Large intestine (tissue), 3 donors: Measurements from ENCODE around the gene PGA3. TPM values are rescaled to one million over a fixed set of nuclear protein-coding genes. Genes with fewer than 3 reads are reported as not detected.
"Not testable (repeated sequence)": the region's sequence is repeated elsewhere in the genome, so short reads cannot be mapped to it uniquely, and the experiment has no call there.

ENCODE experiments used
- DNase-seq, 2 donors: peaks; one replicate each; pipeline versions ENCODE4 v3.0.0 to v3.0.0-alpha.2; 2013
- H3K27ac ChIP-seq: one replicate; pipeline ENCODE4 v1.5.1; 2013; ENCODE audit warnings: low read length
- H3K27me3 ChIP-seq: 2 replicates; pipeline ENCODE4 v1.6.1; 2013; ENCODE audit warnings: low read length; ENCODE audit not compliant: control insufficient read depth, insufficient read depth
- H3K36me3 ChIP-seq: 2 replicates; pipeline ENCODE4 v1.6.1; 2013; ENCODE audit warnings: low read length; ENCODE audit not compliant: control insufficient read depth, insufficient read depth
- H3K4me1 ChIP-seq: one replicate; pipeline ENCODE4 v1.6.1; 2013; ENCODE audit warnings: low read length; ENCODE audit not compliant: control insufficient read depth, insufficient read depth
- H3K4me3 ChIP-seq: one replicate; pipeline ENCODE4 v1.5.1; 2013; ENCODE audit warnings: low read length
- H3K9me3 ChIP-seq: one replicate; pipeline ENCODE4 v1.6.1; 2013; ENCODE audit warnings: mild to moderate bottlenecking, low read depth, low read length, moderate library complexity; ENCODE audit not compliant: control insufficient read depth
- WGBS: methylation state at CpG from one replicate; pipeline ENCODE4 v1.1.5; 2013; ENCODE audit warnings: low lambda C conversion rate; ENCODE audit not compliant: insufficient coverage; 5-methylcytosine and 5-hydroxymethylcytosine counted together
- polyA plus RNA-seq: library from polyadenylated mRNA; unstranded; fragments of 120-200 nt; gene quantifications from one replicate; pipeline ENCODE4 v1.2.1, GENCODE V29; 2013

PGA3 gene
- polyA plus RNA-seq, 1 donor, result 0.63 TPM

- not testable (repeated sequence) for H3K9me3 ChIP-seq, H3K4me1 ChIP-seq, H3K27me3 ChIP-seq, H3K27ac ChIP-seq, H3K4me3 ChIP-seq, DNase-seq, H3K36me3 ChIP-seq
- WGBS, result no CpG with 5 or more reads among the region's 10 CpGs
These were observed 23.3 kb downstream of the PGA3 start for GRCh38 chr11:61226457-61227137.

DNA sequence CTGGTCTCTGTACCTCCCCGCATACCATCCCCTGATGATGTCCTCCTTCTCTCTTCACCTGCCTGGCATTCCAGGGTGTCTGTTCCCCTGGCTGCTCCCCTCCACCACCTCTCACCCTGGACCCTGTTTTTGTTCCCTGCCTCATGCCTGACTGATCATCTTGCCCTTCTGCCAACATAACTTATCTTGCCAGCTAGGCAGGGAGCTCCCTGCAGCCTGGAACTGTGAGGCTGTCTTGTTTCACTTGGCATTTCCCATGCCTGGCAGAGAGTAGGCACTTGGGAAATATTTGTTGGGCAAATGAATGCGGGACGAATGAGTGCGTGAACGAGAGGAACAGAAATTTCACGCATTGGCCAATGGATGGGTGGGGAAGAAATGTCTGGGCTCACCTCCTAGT is 26.1 kb downstream of the PGA3 start:
- H3K36me3 ChIP-seq, H3K27me3 ChIP-seq, H3K9me3 ChIP-seq, H3K4me3 ChIP-seq, H3K27ac ChIP-seq, H3K4me1 ChIP-seq, DNase-seq: not testable (repeated sequence)
- WGBS, result no CpG with 5 or more reads among the region's 6 CpGs

- WGBS, result no CpG with 5 or more reads among the region's 15 CpGs
- not testable (repeated sequence) for H3K36me3 ChIP-seq, H3K4me1 ChIP-seq, H3K4me3 ChIP-seq, H3K9me3 ChIP-seq, DNase-seq, H3K27ac ChIP-seq, H3K27me3 ChIP-seq
These were observed 27.7 kb downstream of the PGA3 start for GRCh38 chr11:61231033-61231432.

DNA sequence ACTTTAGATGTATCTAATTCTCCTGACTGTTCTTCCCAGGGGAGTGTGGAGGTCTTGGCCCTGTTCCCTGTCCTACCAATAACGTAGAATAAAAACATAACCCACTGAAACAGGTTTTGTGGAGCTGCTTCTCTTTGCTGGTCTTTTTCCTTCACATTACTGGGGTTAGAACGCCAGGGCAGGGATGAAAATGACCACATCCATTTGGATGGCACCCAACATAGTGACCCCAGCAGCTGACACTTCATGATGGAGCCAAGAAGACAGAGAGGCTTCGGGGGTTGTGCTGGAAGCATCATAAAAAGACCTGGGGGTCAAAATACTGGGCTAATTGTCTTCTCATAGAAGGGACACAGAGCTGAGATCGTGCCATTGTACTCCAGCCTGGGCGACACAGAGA is 28.3 kb downstream of the PGA3 start:
- H3K4me1 ChIP-seq, DNase-seq, H3K36me3 ChIP-seq, H3K27ac ChIP-seq, H3K27me3 ChIP-seq, H3K9me3 ChIP-seq, H3K4me3 ChIP-seq: not testable (repeated sequence)
- WGBS, result no CpG with 5 or more reads among the region's 5 CpGs

GRCh38 chr11:61232548-61233145 is 29.3 kb downstream of the PGA3 start:
- not testable (repeated sequence) for H3K9me3 ChIP-seq, DNase-seq, H3K27ac ChIP-seq, H3K4me1 ChIP-seq, H3K4me3 ChIP-seq, H3K36me3 ChIP-seq, H3K27me3 ChIP-seq
- no CpG with 5 or more reads among the region's 3 CpGs for WGBS

- no CpG with 5 or more reads among the region's 4 CpGs for WGBS
- not testable (repeated sequence) for H3K27me3 ChIP-seq, H3K4me1 ChIP-seq, H3K4me3 ChIP-seq, DNase-seq, H3K27ac ChIP-seq, H3K36me3 ChIP-seq, H3K9me3 ChIP-seq
These were observed 33.8 kb downstream of the PGA3 start for GRCh38 chr11:61237130-61237529.

DNA sequence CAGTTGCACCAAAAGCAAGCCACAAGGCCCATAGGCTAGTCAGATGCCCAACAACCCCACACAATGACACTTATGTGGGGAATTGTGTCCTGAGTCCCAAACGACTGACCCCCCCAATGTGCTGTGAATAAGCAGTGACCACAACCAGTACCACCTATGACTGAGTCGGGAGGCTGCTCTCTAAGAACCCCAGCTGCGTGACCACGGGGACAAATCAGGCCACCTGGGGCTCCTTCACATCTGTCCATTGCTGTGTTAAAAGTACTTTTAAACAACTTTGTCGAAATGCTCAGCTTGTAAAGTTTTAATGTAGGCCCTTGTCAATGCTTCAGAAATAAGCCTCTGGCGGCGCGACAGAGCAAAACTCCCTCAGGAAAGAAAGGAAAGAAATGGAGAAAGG is 37.0 kb downstream of the PGA3 start:
- H3K9me3 ChIP-seq, H3K4me3 ChIP-seq, H3K27ac ChIP-seq, H3K27me3 ChIP-seq, H3K36me3 ChIP-seq, H3K4me1 ChIP-seq: not testable (repeated sequence)
- 60% methylated on average over 1 of the region's 8 CpGs for WGBS
- peak in 1 of 2 donors; percentile 18 for DNase-seq

DNA sequence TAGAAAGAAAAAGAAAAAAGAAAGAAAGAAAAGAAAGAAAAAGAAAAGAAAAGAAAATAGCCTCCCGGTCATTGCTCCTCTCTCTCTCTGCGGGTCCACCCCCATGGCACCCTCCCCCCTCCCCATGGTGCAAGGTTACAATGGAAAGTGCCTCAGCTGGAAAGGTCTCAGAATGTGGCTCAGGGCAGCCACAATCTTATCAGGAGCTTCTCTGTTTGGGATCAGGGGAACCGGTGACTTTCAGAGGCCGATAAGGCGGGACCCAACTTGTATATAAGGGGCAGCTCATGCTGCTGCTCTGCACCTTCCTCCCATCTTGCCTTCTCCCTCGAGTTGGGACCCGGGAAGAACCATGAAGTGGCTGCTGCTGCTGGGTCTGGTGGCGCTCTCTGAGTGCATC is 37.6 kb downstream of the PGA3 start, which contains the start of gene PGA5:
Gene PGA5, plus strand, starts transcription at position 301 of the 400 bp plus-strand sequence. Its CDS starts 52 bp downstream, at position 353.
- H3K27me3 ChIP-seq, H3K4me3 ChIP-seq: not testable (repeated sequence)

DNA sequence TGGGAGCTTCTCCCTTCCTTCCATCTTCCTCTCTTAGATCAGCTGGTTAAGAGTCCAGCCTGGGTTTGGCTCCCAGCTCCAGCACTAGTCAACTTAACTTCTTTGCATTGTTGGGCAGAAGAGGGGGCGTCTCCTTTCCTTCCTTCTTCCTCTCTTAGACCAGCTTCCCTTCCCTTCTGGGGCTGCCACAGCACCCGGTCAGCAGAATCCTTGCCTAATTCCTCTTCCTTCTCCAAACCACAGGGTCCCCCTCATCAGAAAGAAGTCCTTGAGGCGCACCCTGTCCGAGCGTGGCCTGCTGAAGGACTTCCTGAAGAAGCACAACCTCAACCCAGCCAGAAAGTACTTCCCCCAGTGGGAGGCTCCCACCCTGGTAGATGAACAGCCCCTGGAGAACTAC is 38.2 kb downstream of the PGA3 start:
- not testable (repeated sequence) for H3K4me1 ChIP-seq, DNase-seq, H3K27me3 ChIP-seq, H3K9me3 ChIP-seq, H3K36me3 ChIP-seq, H3K4me3 ChIP-seq, H3K27ac ChIP-seq
- no CpG with 5 or more reads among the region's 5 CpGs for WGBS

More for the DNA sequence above, 37.6 kb downstream of the PGA3 start, which contains the start of gene PGA5:
- H3K4me1 ChIP-seq, H3K36me3 ChIP-seq, H3K27ac ChIP-seq, H3K9me3 ChIP-seq, DNase-seq: not testable (repeated sequence)
- no CpG with 5 or more reads among the region's 8 CpGs for WGBS

DNA sequence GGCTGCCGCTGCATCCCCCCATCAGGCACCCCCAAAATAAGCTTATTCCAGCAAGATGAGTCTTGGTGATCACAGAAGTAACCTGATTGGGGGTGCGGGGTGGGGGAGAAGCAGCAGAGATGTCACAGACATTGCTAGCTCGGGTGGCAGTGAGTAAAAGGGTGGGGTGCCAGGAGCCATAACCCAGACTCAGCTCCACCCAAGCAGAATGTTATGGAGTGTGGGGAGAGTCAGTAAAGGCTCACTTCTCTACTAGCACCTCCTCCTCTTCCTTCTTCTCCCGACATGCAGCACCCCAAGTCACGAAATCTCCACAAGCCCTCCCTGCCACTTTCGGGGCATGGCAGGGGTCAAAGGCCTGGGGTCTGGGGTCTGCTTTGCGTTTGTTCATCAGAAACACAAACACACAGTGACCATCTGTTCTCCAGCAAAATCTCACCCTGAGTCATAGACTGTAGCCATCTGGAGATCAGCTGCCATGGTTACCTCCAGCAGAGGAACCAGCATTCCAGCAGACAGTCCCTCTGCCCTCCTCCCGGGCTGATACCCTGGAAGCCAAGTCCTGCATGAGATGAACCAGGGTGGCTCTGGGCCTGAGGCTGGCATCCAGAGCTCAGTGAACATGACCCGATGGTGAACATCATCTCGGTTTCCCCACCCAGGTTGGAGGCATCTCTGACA is 42.1 kb downstream of the PGA3 start:
- H3K27me3 ChIP-seq, H3K36me3 ChIP-seq, H3K9me3 ChIP-seq, DNase-seq, H3K27ac ChIP-seq, H3K4me3 ChIP-seq, H3K4me1 ChIP-seq: not testable (repeated sequence)
- no CpG with 5 or more reads among the region's 10 CpGs for WGBS
